GM12873 (cell line): Measurements from ENCODE around the gene DMD.

Experiments used
- TF ChIP-seq, protein P1 (sequence below): IDR thresholded peaks from 2 replicates; pipeline ENCODE4 v1.5.1; 2012; ENCODE audit warnings: low read depth, mild to moderate bottlenecking, moderate library complexity, low read length, control low read depth; ENCODE audit not compliant: insufficient read depth; ENCODE audit errors: missing control alignments

Gene DMD

DNA sequence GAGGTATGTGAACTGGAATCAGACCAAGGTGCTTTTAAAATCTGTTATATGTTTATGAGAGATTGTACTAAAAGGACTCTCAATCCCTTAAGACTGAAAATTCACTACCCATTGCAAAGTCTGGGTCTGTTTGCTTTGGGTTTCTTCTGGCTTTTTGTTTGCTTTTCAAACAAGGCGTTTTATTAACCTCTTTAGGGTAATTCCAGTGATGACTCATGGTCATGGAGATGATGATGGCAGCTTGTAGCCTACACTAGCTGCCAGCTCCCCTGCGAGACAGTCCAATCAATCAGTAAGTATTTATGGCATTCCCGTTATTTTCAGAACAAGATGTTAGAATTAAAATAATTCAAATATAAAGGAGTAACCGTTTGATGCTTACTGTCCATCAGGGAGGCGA lies 1495.7 kb downstream of the DMD start:
- TF ChIP-seq, protein P1, sequence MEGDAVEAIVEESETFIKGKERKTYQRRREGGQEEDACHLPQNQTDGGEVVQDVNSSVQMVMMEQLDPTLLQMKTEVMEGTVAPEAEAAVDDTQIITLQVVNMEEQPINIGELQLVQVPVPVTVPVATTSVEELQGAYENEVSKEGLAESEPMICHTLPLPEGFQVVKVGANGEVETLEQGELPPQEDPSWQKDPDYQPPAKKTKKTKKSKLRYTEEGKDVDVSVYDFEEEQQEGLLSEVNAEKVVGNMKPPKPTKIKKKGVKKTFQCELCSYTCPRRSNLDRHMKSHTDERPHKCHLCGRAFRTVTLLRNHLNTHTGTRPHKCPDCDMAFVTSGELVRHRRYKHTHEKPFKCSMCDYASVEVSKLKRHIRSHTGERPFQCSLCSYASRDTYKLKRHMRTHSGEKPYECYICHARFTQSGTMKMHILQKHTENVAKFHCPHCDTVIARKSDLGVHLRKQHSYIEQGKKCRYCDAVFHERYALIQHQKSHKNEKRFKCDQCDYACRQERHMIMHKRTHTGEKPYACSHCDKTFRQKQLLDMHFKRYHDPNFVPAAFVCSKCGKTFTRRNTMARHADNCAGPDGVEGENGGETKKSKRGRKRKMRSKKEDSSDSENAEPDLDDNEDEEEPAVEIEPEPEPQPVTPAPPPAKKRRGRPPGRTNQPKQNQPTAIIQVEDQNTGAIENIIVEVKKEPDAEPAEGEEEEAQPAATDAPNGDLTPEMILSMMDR: no peak

DNA sequence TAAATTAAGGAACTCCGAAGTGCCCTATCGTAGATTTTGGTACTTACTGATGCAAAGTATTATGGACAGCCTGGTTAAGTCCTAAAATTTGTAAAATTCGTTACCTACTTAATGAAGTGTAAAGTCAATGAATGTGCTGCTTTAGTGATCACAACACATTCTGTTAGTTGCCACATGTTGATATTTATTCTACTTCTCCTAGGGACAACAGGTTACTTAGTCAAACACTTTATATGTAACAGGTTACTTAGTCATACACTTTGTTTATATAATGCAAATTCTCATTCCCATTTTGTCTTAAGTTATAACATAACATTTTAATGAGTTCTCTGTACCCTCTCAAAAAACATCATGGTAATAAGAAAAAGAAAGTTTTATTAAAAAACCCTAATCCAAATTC lies 1496.6 kb downstream of the DMD start:
- TF ChIP-seq, protein P1: no peak

DNA sequence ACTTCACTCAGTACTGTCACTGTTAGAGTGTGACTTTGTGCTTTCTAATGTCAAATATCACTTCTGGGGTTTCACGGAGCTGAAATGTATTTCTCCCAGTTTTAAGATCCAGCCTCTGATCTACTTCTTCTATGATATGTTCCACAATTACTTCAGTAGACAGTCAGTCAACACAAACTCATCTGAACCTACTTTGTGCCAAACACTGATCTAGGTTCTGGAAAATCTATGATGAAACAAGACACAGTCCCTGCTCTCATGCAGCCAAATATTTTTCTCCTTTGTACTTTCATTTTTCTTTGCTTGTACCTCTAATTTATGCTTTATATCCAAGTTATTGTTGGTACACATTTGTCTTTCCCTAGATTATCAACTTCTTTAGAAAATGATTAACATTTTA lies 1498.2 kb downstream of the DMD start:
- TF ChIP-seq, protein P1: no peak

DNA sequence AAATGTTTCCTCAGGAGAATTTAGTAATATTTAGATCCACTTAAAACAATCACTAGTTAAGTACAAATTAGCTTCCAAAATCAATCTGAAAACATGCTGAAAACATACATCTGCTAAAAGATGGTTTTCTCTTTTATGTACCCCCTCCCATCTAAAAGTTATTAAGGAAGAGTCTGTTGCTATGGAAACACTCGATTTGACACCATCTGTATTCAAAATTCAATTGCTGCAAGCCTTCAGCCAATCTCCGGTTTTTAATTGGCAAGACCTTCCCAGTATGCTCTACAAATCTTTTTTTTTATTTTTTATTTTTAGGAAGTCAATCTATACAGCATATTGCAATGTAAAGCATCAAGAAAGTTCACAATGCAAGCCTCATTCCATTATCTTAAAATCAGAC lies 1500.2 kb downstream of the DMD start:
- TF ChIP-seq, protein P1: no peak

DNA sequence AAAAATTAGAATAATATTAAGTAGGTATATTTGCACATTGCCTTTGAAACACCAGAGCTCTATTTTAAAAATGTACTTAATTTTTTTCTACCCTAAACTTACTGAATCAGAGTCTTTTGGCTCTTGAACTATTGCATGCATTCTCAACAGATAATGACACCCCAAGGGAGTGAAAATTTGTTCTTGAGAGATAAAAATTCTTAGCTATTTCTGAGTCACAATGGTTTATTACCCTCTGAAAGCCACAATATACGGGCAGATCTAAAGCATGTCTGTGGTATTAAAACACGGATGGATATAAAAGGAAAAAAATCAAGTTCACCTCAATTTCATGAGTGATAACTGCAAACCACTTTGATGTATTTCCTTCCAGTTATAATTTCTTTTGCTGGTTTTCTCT lies 1503.2 kb downstream of the DMD start:
- TF ChIP-seq, protein P1: no peak

DNA sequence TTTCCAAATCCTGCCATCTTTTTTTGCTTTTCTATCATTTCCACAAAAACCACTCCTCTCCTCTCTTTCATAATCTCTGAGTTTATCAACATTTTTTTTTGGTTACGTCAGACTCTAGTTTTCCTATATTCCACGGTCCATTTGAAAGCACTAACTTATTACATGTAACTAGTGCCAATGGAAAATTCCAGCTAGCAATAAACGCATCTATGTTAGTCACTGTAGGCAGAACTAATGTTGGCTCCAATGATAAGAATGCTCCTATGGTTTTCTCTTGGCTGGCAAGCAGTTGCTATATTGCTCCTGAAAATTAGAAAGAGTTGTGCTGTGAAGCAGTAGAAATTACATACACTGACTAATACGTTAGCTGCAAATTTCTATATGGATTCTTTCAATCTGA lies 1504.9 kb downstream of the DMD start:
- TF ChIP-seq, protein P1: no peak

DNA sequence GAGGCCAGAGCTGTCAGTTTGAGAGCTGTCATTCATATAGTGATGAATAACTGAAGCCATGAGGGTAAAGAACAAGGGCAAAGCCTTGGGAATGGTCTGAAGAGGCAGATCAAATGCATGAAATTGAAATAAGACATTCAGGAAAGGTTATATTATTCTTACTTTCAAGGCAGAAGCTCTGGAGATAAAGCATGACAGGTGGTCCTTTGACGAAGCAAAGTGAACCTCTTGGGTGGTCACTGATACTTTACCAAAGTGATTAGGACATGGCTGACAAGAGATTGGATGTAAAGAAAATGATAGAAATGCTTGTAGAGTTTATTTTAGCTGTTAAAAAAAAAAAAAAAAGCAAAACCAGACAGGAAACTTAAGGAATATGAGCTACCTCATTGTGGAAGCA lies 1505.5 kb downstream of the DMD start:
- TF ChIP-seq, protein P1: no peak

DNA sequence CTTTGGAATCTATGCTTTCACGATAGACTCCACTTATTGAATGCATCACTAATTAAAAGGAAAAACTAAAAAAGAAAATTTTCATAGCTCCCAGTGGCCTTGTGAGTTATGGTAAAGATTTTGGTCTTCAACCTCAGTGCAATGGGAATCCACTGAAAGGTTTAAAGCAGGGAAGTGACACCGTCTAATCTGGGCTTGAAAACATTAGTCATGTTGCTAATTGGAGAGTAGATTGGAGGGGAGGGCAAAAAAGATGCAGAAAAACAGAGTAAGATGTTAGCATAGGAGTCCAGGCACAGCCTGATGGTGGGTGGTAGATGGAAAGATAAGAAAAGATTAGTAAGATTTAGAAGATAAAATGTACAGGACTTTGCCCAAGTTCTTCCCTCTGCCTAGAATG lies 1506.4 kb downstream of the DMD start:
- TF ChIP-seq, protein P1: no peak
